ENCODE data around the gene DIP2A. TPM values are rescaled to one million over a fixed set of nuclear protein-coding genes. Genes with fewer than 3 reads are reported as not detected.

The DIP2A gene
- total and polyA plus RNA-seq, 11 donors, result 13.4 to 31.9 (median 22.6) TPM

GRCh38 chr21:46605767-46606426 is 147.2 kb downstream of the DIP2A start:
- TF ChIP-seq CTCF (IDR thresholded peaks at IDR 0.05) (no peak), POLR2A (IDR thresholded peaks at IDR 0.05) (no peak)
- Histone ChIP-seq H3K27me3 (no peaks in the 10 kb centered on the region), H3K9me3 (peaks cover 0 to 7% (median 0%) of the 10 kb centered on the region in 12 donors), H3K4me1 (peaks cover 0 to 27% (median 0%) of the 10 kb centered on the region in 12 donors), H3K27ac (peak overlapping the region in 3 of 12 donors; percentile 13 to 83 (median 17)), H3K36me3 (no peaks in the 10 kb centered on the region), H3K4me3 (no peak overlapping the region)
- WGBS, 4 donors, result 73 to 85% (median 77%) methylated on average over 8 to 14 of the region's 14 CpGs
- ATAC-seq (peak; percentile 63 to 88 (median 76)), DNase-seq (peak; percentile 28 to 76 (median 49))
- intact Hi-C loops (cut with DNase I), result no loop called here

- Histone ChIP-seq H3K4me1 (peaks cover 0 to 27% (median 0%) of the 10 kb centered on the region in 12 donors), H3K9me3 (peaks cover 0 to 12% (median 0%) of the 10 kb centered on the region in 12 donors), H3K4me3 (peak overlapping the region in 1 of 12 donors; percentile 8), H3K27me3 (no peaks in the 10 kb centered on the region), H3K27ac (peak overlapping the region in 2 of 12 donors; percentile 17 to 83), H3K36me3 (no peaks in the 10 kb centered on the region)
- WGBS, 4 donors, result 67 to 79% (median 78%) methylated on average over 7 of the region's 7 CpGs
- intact Hi-C loops (cut with DNase I), result no loop called here
- DNase-seq (no peak), ATAC-seq (no peak)
- no peak for TF ChIP-seq CTCF (IDR thresholded peaks at IDR 0.05)
- no peak for TF ChIP-seq POLR2A (IDR thresholded peaks at IDR 0.05)
These were observed 147.7 kb downstream of the DIP2A start for GRCh38 chr21:46606427-46606813.

- no peaks in the 10 kb centered on the region for H3K36me3 ChIP-seq
- DNase-seq (no peak), ATAC-seq (no peak)
- peaks cover 0 to 19% (median 0%) of the 10 kb centered on the region in 12 donors for H3K9me3 ChIP-seq
- H3K27me3 ChIP-seq, result no peaks in the 10 kb centered on the region
- intact Hi-C loops (cut with DNase I), result no loop called here
- no peak overlapping the region for H3K4me3 ChIP-seq
- no peak for TF ChIP-seq CTCF (IDR thresholded peaks at IDR 0.05)
- no peak for TF ChIP-seq POLR2A (IDR thresholded peaks at IDR 0.05)
- H3K4me1 ChIP-seq, result peaks cover 0 to 27% (median 0%) of the 10 kb centered on the region in 12 donors
- WGBS, 4 donors, result 80 to 95% (median 88%) methylated on average over 2 of the region's 2 CpGs
- no peak overlapping the region for H3K27ac ChIP-seq
These were observed 148.9 kb downstream of the DIP2A start for GRCh38 chr21:46607636-46608035.

GRCh38 chr21:46608672-46609111 is 150.0 kb downstream of the DIP2A start:
- intact Hi-C loops (cut with DNase I), result no loop called here
- H3K9me3 ChIP-seq, result peaks cover 0 to 19% (median 0%) of the 10 kb centered on the region in 12 donors
- no peak overlapping the region for H3K27ac ChIP-seq
- H3K4me3 ChIP-seq, result no peak overlapping the region
- ATAC-seq (no peak), DNase-seq (no peak)
- no peaks in the 10 kb centered on the region for H3K27me3 ChIP-seq
- H3K4me1 ChIP-seq, result peaks cover 0 to 27% (median 0%) of the 10 kb centered on the region in 12 donors
- 83 to 86% (median 85%) methylated on average over 3 of the region's 3 CpGs for WGBS, 4 donors
- H3K36me3 ChIP-seq, result no peaks in the 10 kb centered on the region
- TF ChIP-seq POLR2A (IDR thresholded peaks at IDR 0.05) (no peak), CTCF (IDR thresholded peaks at IDR 0.05) (no peak)
